Measurements from ENCODE around the gene ITGA7. TPM values are rescaled to one million over a fixed set of nuclear protein-coding genes. Genes with fewer than 3 reads are reported as not detected.

ITGA7 gene
- total RNA-seq, 2 donors from 2014 or later: 285 to 317 TPM

GRCh38 chr12:55746174-55746912 is 38.6 kb upstream of the ITGA7 start:
- Histone ChIP-seq H3K4me1 (ENCODE audit: control insufficient read depth in 1 of 2, low read depth in 2 of 2) (peaks cover 16 to 29% of the 10 kb centered on the region in 2 donors), H3K9me3 (no peaks in the 10 kb centered on the region), H3K27me3 (replicated peaks; ENCODE audit: insufficient read depth) (no peaks in the 10 kb centered on the region), H3K36me3 (peaks cover 6% of the 10 kb centered on the region), H3K4me3 (no peak overlapping the region), H3K27ac (peak overlapping the region in 1 of 2 donors; percentile 23)
- DNase-seq (ENCODE audit: low spot score) (no peak), ATAC-seq (ENCODE audit: insufficient number of reproducible peaks, low FRiP score, low read depth) (no peak)
- TF ChIP-seq, protein P1, sequence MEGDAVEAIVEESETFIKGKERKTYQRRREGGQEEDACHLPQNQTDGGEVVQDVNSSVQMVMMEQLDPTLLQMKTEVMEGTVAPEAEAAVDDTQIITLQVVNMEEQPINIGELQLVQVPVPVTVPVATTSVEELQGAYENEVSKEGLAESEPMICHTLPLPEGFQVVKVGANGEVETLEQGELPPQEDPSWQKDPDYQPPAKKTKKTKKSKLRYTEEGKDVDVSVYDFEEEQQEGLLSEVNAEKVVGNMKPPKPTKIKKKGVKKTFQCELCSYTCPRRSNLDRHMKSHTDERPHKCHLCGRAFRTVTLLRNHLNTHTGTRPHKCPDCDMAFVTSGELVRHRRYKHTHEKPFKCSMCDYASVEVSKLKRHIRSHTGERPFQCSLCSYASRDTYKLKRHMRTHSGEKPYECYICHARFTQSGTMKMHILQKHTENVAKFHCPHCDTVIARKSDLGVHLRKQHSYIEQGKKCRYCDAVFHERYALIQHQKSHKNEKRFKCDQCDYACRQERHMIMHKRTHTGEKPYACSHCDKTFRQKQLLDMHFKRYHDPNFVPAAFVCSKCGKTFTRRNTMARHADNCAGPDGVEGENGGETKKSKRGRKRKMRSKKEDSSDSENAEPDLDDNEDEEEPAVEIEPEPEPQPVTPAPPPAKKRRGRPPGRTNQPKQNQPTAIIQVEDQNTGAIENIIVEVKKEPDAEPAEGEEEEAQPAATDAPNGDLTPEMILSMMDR (IDR thresholded peaks at IDR 0.05): no peak

DNA sequence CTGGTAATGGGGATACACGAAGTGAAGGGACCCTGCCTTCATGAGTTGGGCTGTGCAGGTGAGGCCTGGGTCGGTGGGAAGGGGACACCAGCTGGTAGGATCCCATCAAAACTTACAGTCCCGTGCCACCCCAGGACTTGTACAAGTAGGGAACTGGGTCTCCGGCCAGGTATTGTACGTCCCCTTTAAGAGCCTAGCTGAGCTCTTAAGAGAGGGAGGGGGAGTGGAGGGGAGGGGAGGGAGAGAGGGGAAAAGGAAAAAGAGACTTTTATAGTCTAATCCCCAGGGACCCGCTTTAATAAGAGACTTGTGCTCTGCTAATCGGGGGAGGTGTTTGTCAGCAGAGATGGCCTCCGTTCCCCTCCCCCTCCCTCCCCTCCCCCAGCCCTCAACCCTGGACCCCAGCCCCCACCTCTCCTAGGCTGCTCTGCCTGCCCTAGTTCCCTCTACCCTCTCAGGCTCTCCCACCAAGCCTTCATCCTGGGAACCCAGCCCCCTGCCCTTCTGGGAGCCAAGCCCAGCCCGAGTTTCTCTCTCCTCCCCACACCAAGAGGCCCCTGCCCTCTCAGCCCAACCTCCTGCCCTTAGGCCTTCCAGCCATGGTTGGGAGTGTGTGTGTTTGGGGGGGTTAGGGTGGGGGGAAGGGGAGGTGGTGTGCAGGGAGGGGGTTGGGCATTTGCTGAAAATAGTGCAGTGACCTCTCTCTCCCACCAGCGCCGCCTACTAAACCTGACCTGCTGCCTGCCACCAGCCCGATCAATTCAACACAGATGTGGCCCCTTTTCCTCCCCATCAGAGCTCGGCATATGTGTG is 37.9 kb upstream of the ITGA7 start:
- TF ChIP-seq, protein P1 (IDR thresholded peaks at IDR 0.05): no peak
- H3K27ac ChIP-seq: peak overlapping the region in 1 of 2 donors; percentile 38
- peaks cover 16 to 29% of the 10 kb centered on the region in 2 donors for H3K4me1 ChIP-seq (ENCODE audit: control insufficient read depth in 1 of 2, low read depth in 2 of 2)
- no peak for ATAC-seq (ENCODE audit: insufficient number of reproducible peaks, low FRiP score, low read depth)
- peak overlapping the region; percentile 50 for H3K4me3 ChIP-seq
- DNase-seq (ENCODE audit: low spot score): no peak
- no peaks in the 10 kb centered on the region for H3K27me3 ChIP-seq (replicated peaks; ENCODE audit: insufficient read depth)
- H3K36me3 ChIP-seq: no peaks in the 10 kb centered on the region
- H3K9me3 ChIP-seq: no peaks in the 10 kb centered on the region

DNA sequence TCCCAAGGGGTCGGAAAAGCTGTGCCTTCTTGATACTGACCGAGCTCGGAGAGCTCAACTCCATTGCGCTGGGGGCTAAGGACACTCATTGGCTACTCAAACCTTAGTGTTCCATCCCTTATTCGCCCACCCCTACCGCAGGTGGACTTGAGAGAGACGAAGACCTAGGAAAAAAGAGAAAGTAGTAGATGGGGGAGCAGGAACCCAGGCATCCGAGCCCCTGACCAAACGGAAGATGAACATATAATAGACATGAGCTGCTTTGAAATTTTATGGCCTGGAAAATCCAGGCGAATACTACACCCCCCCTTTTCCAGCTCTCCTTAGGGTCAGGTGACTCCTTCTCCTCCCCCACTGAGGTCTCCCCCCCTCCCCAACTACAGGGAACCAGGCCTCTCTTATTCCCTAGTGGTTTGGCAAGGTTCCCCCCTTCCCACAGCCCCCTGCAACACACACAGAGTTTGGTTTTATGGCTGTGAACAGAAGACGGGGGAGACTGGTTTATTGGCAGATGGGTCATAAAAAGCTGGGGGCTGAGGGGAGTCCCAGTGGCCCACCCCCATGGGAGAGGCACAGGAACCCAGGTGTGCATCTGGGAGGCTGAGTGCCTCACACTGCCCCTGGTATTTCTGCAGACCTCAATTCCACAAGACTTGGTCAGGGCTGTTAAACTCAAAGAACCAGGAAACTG is 36.8 kb upstream of the ITGA7 start:
- Histone ChIP-seq H3K36me3 (no peaks in the 10 kb centered on the region), H3K27me3 (replicated peaks; ENCODE audit: insufficient read depth) (no peaks in the 10 kb centered on the region), H3K9me3 (no peaks in the 10 kb centered on the region), H3K4me1 (ENCODE audit: control insufficient read depth in 1 of 2, low read depth in 2 of 2) (peaks cover 16 to 29% of the 10 kb centered on the region in 2 donors), H3K4me3 (peak overlapping the region; percentile 89), H3K27ac (peak overlapping the region in 1 of 2 donors; percentile 38)
- DNase-seq (ENCODE audit: low spot score): no peak
- ATAC-seq (ENCODE audit: insufficient number of reproducible peaks, low FRiP score, low read depth): no peak
- TF ChIP-seq, protein P1 (IDR thresholded peaks at IDR 0.05): no peak

- peak; percentile 39 for ATAC-seq (ENCODE audit: insufficient number of reproducible peaks, low FRiP score, low read depth)
- TF ChIP-seq, protein P1 (IDR thresholded peaks at IDR 0.05): no peak
- Histone ChIP-seq H3K27ac (peak overlapping the region; percentile 15 to 50), H3K4me3 (peak overlapping the region; percentile 89), H3K9me3 (no peaks in the 10 kb centered on the region), H3K4me1 (ENCODE audit: control insufficient read depth in 1 of 2, low read depth in 2 of 2) (peaks cover 16 to 29% of the 10 kb centered on the region in 2 donors), H3K36me3 (no peaks in the 10 kb centered on the region), H3K27me3 (replicated peaks; ENCODE audit: insufficient read depth) (no peaks in the 10 kb centered on the region)
- no peak for DNase-seq (ENCODE audit: low spot score)
Observed at GRCh38 chr12:55743406-55744339, 36.0 kb upstream of the ITGA7 start.

Data from thoracic aorta (tissue), 2 donors.